ENCODE results near the gene NCBP2.

The NCBP2 gene

GRCh38 chr3:196975349-196975748 lies 33.0 kb upstream of the NCBP2 start:
- H3K4me3 ChIP-seq (ENCODE audit: low read depth, low read length): no peak overlapping the region
- DNase-seq (ENCODE audit: low read depth): no peak
- TF ChIP-seq CTCF (IDR thresholded peaks at IDR 0.05; ENCODE audit: insufficient read depth, low read depth, low read length, missing control alignments): no peak

GRCh38 chr3:196974661-196975060 lies 32.3 kb upstream of the NCBP2 start:
- no peak overlapping the region for H3K4me3 ChIP-seq (ENCODE audit: low read depth, low read length)
- DNase-seq (ENCODE audit: low read depth): no peak
- no peak for TF ChIP-seq CTCF (IDR thresholded peaks at IDR 0.05; ENCODE audit: insufficient read depth, low read depth, low read length, missing control alignments)

GRCh38 chr3:196971094-196971698 lies 28.9 kb upstream of the NCBP2 start:
- DNase-seq (ENCODE audit: low read depth): no peak
- no peak overlapping the region for H3K4me3 ChIP-seq (ENCODE audit: low read depth, low read length)
- no peak for TF ChIP-seq CTCF (IDR thresholded peaks at IDR 0.05; ENCODE audit: insufficient read depth, low read depth, low read length, missing control alignments)

GRCh38 chr3:196970547-196971093 lies 28.3 kb upstream of the NCBP2 start:
- TF ChIP-seq CTCF (IDR thresholded peaks at IDR 0.05; ENCODE audit: insufficient read depth, low read depth, low read length, missing control alignments): no peak
- no peak overlapping the region for H3K4me3 ChIP-seq (ENCODE audit: low read depth, low read length)
- DNase-seq (ENCODE audit: low read depth): no peak

- DNase-seq (ENCODE audit: low read depth): peak; percentile 80
- peak; percentile 82 for TF ChIP-seq CTCF (IDR thresholded peaks at IDR 0.05; ENCODE audit: insufficient read depth, low read depth, low read length, missing control alignments)
- peak overlapping the region; percentile 81 for H3K4me3 ChIP-seq (ENCODE audit: low read depth, low read length)
Observed at GRCh38 chr3:196969660-196970546, 27.6 kb upstream of the NCBP2 start.

GRCh38 chr3:196969134-196969659 lies 26.9 kb upstream of the NCBP2 start:
- peak overlapping the region; percentile 81 for H3K4me3 ChIP-seq (ENCODE audit: low read depth, low read length)
- DNase-seq (ENCODE audit: low read depth): peak; percentile 79
- TF ChIP-seq CTCF (IDR thresholded peaks at IDR 0.05; ENCODE audit: insufficient read depth, low read depth, low read length, missing control alignments): no peak
